HG03045 (cell line): ENCODE results near the gene RND2.

ENCODE experiments used
- ATAC-seq: cut with Tn5 transposase; IDR thresholded peaks from one replicate; pipeline ENCODE4 v1.9.1; 2021; ENCODE audit warnings: mild to moderate bottlenecking, moderate library complexity; ENCODE audit not compliant: unreplicated experiment

The RND2 gene

DNA sequence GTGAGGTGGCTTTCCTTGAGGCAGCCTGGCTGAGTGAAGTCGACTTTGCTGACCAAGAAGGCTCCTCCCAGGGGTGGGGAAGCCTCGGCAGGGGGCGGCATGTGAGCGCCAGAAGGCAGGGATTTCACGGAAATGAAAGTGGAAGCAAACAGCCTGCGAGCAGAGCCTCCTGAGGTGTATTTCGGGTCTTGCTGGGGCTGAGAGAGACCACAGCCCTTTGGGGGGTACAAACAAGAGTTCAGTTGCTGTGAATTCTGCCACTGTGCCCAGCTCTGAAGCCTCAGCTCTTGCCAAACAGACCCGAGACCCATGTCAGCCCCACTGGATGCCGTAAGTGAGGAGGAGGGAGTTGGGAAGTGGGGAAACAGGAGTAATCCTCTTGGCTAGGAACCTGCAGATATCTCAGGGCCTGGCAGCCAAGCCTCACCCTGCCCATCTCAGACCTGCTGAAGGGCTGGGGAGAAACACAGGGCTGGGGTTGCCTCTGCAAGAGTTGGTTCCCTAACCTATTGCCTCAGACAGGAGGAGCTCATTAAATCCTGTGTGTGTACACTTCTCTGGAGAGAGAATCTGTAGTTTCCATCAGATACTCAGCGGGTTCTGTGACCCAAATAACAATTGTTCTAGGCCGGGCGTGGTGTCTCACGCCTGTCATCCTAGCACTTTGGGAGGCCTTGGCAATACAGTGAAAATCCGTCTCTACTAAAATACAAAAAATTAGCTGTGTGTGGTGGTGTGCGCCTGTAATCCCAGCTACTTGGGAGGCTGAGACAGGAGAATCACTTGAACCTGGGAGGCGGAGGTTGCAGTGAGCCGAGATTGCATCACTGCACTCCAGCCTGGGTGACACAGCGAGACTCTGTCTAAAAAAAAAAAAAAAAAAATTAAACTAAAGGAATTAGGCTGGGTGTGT, 18.1 kb upstream of the RND2 start, which contains the start of gene IFI35:
TSS of gene IFI35 (plus strand) at position 146 of the 913 bp plus-strand sequence. CDS start at position 310, 164 bp downstream.
- ATAC-seq, result peak; percentile 77

- ATAC-seq, result no peak
Measured at GRCh38 chr17:43010667-43011308, 14.2 kb upstream of the RND2 start.

DNA sequence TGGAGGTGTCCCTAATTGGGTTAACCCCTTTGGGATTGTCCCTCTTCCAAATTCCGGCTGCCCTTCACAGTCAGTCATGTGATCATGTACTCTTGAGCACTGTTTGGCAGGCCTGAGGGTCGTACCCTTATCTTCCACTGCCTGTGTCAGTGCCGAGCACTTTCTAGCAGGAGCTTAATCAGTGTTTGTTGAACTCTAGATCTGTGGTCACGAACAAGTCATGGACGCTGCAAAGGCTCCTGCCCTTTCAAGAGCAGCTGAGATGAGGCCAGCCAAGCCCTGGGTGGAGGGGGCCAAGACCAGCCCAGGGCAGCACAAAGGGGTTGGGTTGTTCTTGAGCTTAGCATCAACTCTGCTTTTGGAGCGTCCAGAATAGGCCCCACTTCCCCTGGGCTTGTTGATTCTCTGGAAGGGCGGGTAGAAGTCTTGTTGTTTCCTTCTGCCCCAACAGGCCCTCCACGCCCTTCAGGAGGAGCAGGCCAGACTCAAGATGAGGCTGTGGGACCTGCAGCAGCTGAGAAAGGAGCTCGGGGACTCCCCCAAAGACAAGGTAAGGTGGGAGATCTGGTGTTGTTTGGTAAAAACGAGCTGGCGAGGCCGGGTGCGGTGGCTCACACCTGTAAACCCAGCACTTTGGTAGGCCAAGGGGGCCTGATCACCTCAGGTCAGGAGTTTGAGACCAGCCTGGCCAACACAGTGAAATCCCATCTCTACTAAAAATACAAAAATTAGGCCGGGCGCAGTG, 13.1 kb upstream of the RND2 start:
- ATAC-seq, result no peak

DNA sequence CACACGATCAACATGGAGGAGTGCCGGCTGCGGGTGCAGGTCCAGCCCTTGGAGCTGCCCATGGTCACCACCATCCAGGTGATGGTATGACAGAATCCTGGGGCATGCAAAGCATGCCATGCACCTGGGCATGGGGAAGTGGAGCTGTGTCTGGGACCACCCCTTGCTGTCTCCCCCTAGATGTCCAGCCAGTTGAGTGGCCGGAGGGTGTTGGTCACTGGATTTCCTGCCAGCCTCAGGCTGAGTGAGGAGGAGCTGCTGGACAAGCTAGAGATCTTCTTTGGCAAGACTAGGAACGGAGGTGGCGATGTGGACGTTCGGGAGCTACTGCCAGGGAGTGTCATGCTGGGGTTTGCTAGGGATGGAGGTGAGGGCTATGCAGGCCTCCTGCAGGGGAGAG, 11.7 kb upstream of the RND2 start:
- no peak for ATAC-seq

- ATAC-seq, result no peak
Measured at GRCh38 chr17:43014020-43014648, 10.9 kb upstream of the RND2 start.

DNA sequence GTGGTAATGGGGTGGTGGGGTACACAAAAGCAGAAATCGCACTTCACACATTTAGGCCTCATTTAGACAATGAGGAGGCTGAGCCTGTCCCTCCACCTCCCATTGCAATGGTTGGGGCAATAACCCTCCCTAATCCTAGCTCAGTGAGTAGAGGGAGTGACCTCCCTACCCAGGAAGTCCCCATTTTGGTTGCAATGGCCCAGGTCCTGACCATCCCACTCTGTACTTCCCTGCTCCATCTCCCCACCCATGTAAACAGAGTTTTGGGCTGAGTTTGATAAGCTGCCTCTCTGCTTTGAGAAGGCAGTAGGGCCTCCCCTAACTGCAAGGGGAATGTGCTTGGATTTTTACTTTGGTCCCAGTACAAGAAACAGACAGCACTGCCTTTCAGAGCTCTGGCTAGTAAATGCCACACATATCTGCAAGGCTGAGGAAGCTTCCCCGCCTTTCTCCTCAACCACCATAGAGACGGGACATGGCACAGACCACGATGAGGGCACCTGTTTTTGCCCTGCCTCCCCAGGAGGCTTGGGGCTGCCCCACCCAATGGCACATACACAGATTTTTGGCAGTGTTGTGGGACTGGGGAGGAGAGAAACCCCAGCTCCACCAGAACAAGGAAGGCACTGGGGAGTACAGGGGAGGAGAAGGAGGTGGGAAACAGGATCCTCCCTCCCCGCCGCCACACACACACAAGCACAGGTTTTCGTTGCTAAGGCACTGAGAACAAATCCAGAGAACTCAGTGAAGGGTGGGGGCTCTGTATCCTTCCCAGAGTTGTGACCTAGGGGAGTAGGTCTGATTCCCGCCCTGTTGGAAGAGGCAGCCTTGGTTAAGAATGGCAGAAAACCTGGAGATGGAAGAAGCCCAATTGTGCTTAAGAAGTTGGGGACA, 10.1 kb upstream of the RND2 start:
- ATAC-seq, result no peak

DNA sequence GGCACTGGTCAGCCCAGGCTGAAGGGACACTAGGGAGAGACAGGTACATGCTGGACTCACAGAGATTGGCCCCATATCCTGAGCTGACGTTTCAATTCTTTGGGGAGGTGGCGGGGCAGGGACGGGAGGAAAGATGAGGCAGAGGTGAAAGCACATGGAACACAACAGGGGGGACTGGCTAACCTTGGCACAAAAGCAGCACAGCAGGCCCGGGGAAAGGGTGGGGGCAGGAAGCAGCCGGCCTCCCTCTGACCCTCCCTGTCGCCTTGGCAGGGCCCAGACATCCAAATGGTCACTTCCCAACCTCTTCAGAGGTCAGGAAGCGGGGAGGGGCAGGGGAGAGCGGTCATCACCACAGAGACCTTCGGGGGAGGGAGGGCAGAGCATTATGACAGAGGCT, 9.5 kb upstream of the RND2 start:
- ATAC-seq, result no peak

- ATAC-seq, result no peak
Measured at GRCh38 chr17:43016216-43016615, 8.8 kb upstream of the RND2 start.

GRCh38 chr17:43018008-43018853, 6.8 kb upstream of the RND2 start:
- ATAC-seq, result no peak

DNA sequence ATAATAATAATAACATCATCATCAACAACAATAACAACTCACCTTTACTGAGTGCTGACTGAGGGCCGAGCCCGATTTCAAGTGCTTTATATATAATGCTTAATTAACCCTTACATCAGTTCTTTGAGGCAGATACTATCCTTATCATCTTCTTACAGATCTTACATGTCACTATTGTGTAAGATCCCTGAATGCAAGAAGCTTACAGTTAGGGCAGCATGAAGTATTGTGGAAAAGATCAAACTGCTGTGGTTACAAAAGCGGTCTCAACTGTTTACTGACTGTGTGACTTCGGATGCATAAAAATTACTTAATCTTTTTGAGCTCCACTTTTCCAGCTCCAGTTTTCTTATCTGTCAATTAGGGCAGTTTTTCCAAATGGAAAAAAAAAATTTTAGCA, 6.1 kb upstream of the RND2 start:
- no peak for ATAC-seq

DNA sequence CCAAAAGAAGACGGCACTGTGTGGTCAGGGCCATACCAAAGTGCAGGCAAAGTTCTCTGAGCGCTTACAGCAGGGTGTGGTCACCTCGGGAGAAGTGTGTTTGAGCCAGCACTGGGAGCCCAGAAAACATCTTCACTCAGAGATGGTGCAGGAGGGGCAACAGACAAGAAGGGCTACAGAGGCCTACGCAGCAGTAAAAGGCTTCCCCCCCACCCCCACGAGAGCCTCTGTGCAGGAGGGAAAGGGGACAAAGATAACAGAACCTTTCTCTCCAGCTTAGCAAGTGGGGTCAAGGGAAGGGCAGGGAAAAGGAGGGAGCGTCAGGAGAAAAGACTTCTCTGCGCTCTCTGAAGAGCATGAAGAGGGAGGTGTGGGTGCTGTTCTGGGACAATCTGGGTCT, 5.6 kb upstream of the RND2 start:
- no peak for ATAC-seq

DNA sequence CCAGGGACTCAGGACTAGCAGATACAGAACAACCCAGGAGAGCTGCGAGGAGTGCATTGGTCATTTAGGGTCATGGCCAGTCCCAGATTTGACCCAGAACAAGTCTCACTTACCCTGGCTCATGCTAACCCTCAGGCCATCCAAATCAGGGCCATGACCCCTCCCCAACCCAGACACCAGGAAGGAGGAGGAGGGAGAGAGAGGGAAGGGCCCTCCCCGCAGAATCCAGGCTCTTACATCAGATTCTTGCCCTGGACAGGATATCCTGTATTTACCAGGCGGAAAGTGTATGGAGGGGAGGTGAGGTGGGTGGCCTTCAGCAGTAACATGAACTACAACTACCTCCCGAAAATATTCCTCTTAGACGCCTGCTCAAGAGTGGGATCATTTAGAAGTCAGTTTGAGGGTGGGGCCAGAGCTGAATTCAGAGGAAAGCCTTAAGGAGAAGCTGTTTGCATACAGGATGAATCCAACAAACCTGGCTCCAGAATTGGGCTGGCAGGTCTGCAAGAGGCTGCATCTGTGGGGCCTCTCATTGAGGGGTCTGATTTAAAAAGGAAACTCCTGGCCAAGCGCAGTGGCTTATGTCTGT, 4.9 kb upstream of the RND2 start:
- no peak for ATAC-seq

DNA sequence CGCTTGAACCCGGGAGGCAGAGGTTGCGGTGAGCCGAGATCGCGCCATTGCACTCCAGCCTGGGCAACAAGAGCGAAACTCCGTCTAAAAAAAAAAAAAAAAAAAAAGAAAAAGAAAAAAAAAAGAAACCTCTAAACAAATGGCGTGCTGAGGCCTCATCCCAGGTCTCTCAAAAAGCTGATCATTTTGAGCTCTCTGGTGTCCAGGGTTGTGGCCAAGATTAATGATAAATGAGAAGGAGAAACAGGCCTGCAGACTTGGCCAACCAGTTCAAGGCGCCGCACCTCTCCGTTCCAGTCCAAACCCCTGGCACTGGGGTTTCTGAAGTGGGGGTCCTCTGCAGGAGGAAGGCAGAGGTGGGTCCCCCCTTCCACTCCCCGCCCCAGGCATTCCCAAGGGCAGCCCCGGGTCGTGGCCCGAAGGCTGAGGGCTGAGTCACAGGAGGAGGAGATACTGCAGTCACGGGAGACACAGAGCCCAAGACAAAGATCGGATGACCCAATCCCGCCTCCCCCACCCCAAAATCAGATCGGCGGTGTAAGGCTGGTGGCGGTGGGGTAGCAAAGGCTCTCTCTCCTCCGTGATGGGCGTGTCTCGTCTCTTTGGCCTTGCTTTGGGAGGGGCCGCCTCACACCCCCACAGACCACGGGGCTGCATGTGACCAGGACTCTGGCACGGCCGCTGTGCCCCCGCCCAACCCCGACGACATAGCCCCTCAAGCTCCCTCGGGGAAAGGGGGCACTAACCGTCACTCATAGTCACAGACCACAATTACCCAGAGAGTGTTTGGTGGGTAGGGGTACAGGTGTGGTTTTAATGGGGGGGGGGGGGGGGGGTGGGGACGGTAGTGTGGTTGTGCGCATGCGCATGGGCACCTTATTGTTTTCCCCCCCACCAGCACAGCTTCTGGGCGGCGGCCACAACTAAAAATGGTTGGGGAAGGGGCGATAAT, 4.0 kb upstream of the RND2 start:
- no peak for ATAC-seq

GRCh38 chr17:43021741-43022512, 3.1 kb upstream of the RND2 start, which contains the start of gene VAT1:
Gene VAT1, minus strand, starts transcription at chr17:43022385. Its CDS starts 63 bp downstream, at chr17:43022322.
- peak; percentile 42 for ATAC-seq

DNA sequence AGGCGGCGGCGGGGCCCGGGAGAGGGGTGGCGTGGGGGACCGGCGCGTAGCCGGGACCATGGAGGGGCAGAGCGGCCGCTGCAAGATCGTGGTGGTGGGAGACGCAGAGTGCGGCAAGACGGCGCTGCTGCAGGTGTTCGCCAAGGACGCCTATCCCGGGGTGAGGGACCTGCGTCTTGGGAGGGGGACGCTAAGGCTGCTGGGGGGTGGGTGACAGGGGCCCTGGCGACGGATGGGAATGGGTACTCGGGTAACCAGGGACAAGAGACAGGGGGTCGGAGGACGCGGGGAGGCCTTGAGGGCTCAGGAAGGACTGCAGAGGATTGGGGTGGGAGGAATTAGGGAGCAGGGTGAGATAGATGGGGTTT, 243 bp downstream of the RND2 start:
- no peak for ATAC-seq

GRCh38 chr17:43025766-43026537, 921 bp downstream of the RND2 start:
- no peak for ATAC-seq
